GM21381 (cell line): ENCODE measurements around the gene MEGF10.

Source experiments
- ATAC-seq: cut with Tn5 transposase; IDR thresholded peaks from one replicate; pipeline ENCODE4 v1.9.1; 2021; ENCODE audit warnings: mild to moderate bottlenecking, moderate library complexity; ENCODE audit not compliant: unreplicated experiment

The MEGF10 gene

DNA sequence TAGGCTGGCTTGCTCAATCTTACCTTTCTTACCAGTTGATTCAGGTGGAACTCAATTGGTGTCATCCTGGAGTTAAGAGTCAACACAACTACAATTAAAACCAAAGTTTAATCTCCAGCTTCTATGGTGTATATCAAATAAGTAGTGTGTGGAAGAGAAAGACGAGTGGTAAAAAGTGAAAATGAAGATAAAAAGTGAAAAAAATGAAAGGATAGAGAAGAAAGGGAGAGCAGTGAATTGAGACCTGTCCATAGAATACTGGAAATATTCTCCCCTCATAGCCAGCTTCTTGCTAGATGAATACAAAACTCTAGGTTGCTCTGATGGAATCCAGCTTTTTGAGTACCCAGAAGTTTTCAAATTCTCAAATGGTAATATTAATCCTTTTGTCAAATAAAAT, 76.4 kb downstream of the MEGF10 start:
- no peak for ATAC-seq

DNA sequence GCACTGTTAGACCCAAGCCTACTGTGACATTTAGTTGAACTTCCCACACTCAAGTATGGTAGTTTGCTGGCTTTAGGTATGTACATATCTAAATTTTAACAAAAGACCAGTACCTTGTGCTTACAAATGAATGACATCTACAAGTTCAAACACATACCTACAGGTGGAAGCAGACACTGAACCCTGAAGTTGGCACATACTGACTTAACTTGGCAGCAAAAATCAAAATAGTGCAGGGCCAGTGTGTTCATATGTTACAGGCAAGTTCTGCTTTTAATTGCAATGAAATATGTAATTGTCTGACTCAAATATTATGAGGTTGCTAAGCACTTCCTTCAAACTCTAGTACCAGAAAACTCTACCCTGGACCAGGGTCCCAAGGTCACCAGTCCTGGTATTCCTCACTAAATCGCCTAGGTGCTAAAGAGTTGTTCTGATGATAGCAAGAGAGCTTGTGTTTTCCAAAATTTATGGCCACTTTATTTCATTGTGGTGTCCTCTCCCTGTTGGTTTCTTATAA, 77.4 kb downstream of the MEGF10 start:
- ATAC-seq: no peak

DNA sequence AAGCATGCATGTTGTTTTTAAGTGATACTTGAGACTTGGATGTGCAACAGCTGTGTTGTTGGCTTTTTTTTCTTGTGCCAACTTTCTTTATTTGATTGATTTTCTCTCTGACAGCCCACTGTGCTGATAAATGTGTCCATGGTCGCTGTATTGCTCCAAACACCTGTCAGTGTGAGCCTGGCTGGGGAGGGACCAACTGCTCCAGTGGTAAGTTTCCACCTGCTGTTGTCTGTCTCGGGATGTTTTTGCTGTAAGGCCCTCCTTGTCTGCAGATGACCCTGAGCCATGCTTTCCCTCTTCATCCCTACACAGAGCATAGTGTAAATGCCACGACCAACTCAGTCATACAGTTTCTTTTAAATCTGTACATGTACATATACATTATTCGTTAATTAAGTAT, 79.2 kb downstream of the MEGF10 start:
- ATAC-seq: no peak

DNA sequence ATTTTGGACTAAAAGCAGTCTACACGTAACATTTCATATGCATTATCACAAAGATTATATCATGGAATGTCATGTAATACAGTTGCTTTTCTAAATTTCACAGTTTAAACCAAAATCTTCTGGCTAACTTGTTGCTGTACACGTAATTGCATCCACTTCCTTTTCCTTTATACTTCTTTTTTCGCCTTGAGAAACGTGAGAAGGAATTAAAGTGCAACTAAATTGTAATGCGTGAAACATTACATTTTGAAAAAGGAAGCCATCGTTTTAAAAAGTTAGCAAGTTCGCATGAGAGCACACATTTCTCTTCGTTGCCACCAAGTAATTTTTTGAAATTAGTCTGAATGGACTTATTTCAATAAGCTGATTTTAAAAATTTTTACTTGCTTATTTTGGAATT, 80.0 kb downstream of the MEGF10 start:
- ATAC-seq: no peak

DNA sequence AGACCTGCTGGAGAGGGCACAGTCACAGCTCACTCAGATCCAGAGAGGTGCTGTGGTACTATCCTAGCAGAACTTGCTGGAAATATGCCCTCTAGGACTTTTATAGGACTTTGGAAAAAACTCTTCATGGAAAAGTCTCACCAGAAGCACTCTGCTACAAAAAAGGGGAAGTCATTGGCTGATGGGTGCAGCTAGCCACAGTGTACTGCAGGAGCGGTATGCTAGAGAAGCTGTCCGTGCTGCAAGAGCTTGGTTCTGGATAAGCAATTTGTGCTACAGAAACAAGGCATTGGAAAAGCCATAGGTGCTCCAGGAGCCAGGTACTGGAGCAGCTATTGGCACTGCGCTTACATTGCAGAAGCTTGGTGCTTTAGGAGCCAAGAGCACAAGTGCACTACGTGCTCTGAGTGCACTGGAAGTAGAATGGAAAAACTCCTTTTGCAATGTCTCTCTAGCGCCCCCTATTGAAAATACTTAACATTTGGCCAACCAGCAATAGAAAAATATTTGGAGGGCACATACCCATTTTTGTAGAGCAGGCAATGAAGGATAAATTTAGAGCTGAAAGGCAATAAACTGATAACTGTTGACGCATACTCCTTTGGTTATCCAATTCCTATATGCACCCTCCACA, 83.4 kb downstream of the MEGF10 start:
- no peak for ATAC-seq

DNA sequence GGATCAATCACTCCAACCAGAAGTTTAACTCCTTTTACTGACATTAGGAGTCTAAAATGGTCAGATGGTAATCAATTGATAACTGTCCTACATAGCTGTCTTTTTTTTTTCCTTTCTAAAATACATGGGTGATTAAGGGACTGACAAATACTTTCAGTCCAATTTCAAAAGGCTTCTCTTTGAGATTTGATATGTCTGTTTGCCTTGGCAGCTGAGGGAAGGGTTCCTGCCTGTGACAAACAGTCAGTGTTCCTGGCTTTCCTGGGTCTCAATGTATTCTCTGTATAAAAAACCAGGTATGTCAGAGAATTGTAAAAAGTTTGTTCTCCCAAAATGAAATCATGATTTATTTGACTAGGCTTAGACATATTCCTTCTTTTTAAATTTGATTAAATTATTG, 84.5 kb downstream of the MEGF10 start:
- no peak for ATAC-seq

DNA sequence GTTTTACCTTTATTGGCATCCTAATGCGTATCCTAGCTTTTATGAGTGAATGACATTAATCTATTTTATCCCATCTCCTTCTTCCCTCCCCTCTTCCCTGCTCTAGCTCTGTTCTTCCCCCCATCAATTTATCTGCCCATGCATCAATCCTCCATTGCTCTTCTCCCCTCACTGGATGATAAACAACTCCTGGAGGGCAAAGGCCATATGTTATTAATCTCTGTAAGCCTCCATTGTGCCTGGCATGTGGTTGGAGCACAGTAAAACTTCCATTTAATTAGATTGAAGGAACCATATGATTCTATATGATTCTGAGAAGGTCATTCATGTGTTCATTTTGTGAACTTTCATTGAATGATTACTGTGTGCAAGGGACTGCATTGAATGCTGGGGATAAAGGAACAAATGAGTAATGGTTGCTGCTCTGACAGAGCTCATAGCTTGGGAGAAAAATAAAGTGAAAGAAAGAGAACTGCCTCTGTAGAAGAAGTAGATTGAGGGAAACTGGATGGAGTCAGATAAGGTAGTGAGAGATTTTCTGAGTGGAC, 85.0 kb downstream of the MEGF10 start:
- no peak for ATAC-seq

DNA sequence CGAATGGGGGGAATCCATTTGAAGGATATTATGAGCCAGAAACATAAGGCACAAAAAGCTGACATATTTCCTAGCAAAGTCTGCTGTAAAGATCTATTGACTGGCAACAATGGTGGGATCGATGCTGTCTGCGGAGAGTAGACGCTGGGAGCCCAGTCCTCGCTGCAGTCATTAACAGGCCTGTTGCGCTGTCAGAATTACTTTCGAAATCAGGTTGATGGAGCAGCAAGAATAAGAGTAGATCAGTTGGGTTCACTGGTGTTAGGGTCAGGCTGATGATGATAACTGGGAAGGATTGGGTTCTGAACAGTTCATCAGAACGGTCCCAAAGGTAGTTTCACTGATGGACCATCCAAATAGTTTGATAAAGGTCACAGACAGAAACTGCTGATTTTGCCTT, 87.1 kb downstream of the MEGF10 start:
- no peak for ATAC-seq

DNA sequence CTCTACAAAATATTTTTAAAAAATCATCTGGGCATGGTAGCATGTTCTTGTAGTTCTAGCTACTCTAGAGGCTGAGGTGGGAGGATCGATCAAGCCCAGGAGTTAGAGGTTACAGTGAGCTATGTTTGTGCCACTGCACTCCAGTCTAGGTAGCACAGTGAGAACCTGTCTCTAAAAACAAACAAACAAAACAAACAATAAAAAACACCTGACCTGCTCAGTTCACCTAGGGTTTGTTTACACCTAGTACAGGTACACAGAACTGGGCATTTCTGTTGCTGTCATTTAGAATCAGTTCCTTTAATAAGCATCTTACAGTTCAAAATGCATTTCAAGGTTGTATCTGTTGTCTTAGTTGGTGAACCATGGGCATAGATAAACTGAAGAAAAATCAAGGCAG, 95.3 kb downstream of the MEGF10 start:
- no peak for ATAC-seq

DNA sequence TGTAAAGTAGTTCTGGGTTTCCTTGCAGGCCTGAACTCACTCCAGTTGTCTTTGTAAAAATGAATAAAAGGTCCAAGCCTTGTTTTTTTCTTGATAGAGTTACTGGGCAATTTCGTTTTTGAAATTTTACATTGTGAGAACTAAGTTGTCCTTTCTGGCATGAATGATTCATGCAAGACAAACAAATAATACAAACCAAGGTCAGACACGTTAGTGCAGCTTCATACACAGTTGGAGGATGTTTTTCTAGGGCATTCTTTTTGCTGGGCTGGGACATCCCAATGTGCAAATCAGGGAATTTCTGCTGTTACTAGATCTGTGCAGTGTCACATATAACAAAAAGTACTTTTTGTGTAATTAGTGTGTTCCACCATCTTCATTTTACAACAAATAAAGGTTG, 96.0 kb downstream of the MEGF10 start:
- ATAC-seq: no peak

DNA sequence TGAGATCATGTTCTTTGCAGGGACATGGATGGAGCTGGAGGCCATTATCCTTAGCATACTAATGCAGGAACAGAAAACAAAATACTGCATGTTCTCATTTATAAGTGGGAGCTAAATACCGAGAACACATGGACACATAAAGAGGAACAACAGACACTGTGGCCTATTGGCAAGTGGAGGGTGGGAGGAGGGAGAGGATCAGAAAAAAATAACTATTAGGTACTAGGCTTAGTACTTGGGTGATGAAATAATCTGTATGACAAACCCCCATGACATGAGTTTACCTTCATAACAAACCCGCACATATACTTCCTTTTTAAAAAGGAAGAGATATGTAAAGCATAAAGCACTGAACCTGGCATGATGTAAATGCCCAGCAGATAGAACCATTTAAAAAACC, 99.0 kb downstream of the MEGF10 start:
- no peak for ATAC-seq

DNA sequence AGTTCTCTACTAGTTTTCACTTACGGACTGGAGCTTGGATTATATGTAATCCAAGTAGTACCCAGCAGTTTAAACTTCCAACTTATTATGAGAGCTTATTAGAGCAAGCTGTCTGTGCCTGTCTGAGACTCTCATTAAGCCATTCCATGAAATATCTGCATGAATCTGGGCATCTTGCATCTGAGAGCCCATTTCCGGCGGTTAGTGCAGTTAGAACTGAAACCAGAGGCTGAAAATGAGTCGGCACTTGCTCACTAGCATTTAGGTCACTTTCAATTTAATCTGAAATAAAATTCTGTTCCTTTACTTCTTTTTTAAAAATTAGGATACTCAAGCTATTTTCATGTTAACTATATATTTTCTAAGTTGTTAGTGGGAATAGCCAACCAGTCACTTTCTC, 102.2 kb downstream of the MEGF10 start:
- ATAC-seq: no peak

DNA sequence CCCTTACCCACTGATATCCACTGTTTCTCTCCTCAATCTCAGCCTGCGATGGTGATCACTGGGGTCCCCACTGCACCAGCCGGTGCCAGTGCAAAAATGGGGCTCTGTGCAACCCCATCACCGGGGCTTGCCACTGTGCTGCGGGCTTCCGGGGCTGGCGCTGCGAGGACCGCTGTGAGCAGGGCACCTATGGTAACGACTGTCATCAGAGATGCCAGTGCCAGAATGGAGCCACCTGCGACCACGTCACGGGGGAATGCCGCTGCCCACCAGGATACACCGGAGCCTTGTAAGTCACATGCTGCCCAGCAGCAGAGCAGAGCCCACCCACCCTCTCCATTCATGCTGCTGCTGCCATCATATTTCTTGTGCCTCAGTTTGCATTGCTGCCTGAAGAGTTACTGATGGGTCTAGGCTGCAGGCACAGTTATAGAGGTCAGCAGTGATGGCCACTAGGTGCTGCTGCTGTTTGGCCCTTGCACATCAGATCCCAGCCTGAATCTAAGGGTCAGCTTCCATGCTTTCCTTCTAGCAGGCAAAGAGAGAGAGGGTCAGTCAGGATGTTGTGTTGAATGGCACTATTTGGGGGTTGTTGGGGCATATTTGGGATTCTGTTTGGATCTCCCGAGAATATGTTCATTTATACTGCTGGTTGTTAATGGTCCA, 106.0 kb downstream of the MEGF10 start:
- ATAC-seq: no peak

DNA sequence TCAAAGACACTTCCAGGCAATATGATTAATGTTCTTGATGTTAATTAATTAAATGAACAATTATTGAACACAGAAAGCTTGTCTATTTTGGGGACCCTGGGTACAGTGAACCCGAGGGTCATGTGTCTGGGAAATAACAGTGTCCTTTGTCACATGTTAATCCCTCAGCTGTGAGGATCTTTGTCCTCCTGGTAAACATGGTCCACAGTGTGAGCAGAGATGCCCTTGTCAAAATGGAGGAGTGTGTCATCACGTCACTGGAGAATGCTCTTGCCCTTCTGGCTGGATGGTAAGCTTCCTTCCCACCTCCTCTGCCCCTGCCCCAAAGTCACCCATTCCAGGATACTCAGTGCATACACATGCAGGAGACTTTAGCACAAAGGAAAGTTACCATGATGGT, 107.9 kb downstream of the MEGF10 start:
- no peak for ATAC-seq

DNA sequence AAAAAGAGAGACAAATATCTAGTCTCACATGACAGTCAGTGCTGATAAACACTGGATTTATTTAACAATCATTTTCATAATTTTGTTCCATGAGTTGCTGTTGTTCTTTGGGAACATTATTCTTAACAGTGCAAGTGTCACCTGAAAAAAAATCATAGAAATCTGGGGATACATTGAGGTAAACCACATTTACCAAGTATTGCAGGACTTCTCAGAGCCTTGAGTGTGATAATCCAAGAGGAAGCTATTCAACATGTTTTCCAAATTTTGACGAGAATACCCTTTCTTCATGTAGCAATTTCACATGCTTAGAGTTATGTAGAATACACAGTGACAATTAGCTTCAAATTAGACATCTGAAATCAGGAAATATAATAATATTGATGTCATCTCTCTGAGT, 108.5 kb downstream of the MEGF10 start:
- ATAC-seq: no peak

DNA sequence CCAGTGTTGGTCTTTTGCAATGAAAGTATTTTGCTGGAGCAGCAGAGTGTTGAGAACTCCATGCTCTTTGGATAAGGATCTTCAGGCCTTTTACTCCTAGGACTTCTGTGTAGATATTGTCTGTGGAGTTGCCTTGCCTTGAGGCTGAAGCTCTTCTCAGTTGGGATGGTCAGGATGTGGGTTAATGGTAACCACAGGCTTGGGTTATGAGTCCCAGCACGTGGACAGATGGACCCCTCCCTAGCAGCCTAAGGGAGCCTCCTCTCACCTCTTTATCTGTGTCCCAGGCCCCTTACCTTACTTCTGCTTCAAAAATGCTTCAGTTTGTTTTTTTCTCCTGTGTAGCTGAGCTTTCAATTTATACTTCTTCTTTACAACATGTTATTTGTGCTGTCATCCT, 109.9 kb downstream of the MEGF10 start:
- peak; percentile 67 for ATAC-seq

DNA sequence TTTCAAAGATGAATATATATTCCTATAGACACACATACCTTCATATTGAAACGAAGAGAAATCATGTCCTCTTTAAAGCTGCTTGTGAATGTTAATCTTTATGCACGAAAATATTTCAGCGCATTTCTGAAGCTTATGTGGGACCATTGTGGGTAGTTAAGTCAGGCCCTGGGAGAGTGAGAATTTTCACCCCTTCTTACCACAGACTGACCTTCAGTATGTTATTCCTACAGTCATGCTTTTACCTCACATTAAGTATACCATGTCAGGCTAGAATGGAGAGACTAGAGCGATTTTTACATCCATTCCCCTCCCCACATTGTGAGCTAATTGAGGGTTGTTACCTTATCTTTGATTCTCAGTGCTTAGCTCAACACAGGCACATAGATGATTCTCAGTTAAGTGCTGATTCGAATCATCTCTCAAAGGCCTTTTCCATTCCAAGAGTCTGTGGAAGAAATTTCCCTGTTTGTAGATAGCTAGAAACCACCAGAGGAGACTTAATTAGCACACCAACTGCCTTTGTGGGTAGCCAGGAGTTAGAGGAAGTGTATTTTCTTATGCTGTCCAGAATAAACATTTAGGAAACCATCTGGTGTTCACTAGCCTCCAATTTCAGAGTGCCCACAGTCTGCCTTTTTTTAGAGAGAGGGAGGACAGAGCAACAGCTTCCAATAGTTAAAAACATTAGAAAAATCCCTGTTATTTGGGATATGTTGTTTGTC, 110.5 kb downstream of the MEGF10 start:
- no peak for ATAC-seq

DNA sequence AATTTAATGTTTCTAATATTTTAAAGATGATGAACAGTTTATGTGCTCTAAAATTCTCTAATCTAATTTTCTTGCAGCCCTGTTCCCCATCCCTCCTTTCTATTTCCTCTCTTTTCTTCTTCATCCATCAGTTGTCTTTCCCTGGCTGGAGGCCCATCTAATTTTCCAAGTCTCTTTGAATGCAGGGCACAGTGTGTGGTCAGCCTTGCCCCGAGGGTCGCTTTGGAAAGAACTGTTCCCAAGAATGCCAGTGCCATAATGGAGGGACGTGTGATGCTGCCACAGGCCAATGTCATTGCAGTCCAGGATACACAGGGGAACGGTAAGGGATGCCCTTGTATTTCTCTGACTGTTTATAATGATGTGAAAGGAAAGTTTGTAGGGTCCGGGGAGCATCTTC, 111.8 kb downstream of the MEGF10 start:
- no peak for ATAC-seq

DNA sequence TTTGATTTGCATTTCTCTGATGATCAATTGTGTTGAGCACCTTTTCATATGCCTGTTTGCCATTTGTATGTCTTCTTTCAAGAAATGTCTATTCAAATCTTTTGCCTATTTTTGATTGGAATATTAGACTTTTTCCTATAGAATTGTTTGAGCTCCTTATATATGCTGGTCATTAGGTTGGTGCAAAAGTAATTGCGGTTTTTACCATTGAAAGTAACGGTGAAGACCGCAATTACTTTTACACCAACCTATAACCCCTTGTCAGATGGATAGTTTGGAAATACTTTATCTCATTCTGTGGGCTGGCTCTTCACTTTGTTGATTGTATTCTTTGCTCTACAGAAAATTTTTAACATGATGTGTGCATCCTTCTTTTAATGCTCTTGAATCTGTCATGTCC, 113.6 kb downstream of the MEGF10 start:
- ATAC-seq: no peak

DNA sequence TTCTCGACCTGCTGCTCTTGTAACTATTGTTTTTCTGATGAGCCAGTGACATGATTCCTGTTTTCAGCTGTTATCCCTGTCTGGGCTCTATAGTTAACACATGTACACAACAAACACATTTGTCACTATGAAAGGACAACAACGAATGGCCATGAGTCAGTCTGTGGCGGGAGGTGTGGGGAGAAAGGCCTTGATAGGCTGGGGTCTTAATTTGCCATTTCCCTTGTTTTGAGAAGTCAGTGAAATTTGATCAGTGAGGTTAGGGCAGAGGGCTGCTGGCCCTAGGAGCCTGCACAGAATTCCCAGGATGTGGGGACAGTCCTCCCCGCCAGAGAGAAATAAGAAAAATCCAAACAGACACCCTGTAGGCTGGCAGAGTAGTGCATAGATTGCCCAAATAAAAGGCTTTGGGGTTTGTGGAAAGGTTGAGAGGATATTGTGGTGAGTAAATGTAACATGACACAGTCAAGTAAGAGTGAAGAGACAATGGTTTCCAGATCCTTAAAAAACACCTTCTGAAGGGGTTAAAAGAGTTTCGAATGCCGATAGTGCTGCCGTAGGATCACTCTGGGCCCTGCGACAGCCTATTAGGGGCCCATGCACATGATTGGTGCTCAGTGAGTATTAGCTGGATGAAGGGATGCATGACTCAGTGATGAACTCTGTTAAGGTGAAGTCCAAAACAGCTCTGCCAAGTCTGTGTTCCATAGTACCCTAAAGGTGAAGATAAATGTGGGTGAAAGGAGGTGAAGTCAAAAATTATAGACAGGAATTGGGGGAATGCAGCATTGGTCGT, 115.9 kb downstream of the MEGF10 start:
- ATAC-seq: no peak
